Measurements from ENCODE around the gene DUOX1. TPM values are rescaled to one million over a fixed set of nuclear protein-coding genes. Genes with fewer than 3 reads are reported as not detected.

DUOX1 gene
- total and polyA plus RNA-seq, 2 donors (not counting 3 experiments of a cell fraction or from before 2014, with no cell fraction given) = not detected

DNA sequence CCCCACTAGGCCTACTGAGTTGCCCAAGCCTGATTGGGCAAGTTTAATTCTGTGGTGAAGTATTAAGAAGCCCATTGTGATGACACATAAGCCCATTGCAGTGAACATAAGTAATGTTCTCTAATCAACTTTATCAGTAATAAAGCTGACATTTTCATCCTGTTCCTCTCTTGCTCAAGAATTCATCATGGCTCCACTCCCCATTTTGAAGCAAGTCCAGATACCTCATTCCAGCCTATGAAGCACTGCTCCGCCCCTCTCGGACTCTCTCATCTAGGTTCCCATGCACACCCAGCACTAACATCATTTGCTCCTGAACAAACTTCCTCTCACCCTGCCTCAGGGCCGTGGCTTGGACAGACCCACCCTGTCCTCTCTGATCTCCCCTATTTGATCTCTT, 47.5 kb downstream of the DUOX1 start:
- H3K4me1 ChIP-seq (ENCODE audit: control insufficient read depth, extremely low read depth, insufficient read depth, low read length) = no peaks in the 10 kb centered on the region
- no peak overlapping the region for H3K4me2 ChIP-seq (ENCODE audit: insufficient read depth, low read length)
- intact Hi-C loops (cut with micrococcal nuclease) (no loop called here), dilution Hi-C loops (cut with MboI; ENCODE audit: extremely low pct_ligation_motif_present, low sequenced_read_pairs) (no loop called here)
- TF ChIP-seq POLR2AphosphoS5 (IDR thresholded peaks at IDR 0.05; ENCODE audit: insufficient read depth, low read depth, low read length) (no peak), POLR2A (IDR thresholded peaks at IDR 0.05; ENCODE audit: low read depth, low read length) (no peak), FOS (IDR thresholded peaks at IDR 0.05; ENCODE audit: borderline replicate concordance, insufficient read depth, low read length) (no peak), MYC (IDR thresholded peaks at IDR 0.05; ENCODE audit: low read depth, low read length) (no peak), EZH2 (IDR thresholded peaks at IDR 0.05; ENCODE audit: borderline replicate concordance, low read depth, low read length, severe bottlenecking) (no peak), GATA2 (IDR thresholded peaks at IDR 0.05; ENCODE audit: insufficient read depth, insufficient read length, low read depth, low read length) (no peak), JUN (IDR thresholded peaks at IDR 0.05; ENCODE audit: borderline replicate concordance, insufficient read depth, insufficient read length, low read depth) (no peak)
- TF ChIP-seq, protein P1, sequence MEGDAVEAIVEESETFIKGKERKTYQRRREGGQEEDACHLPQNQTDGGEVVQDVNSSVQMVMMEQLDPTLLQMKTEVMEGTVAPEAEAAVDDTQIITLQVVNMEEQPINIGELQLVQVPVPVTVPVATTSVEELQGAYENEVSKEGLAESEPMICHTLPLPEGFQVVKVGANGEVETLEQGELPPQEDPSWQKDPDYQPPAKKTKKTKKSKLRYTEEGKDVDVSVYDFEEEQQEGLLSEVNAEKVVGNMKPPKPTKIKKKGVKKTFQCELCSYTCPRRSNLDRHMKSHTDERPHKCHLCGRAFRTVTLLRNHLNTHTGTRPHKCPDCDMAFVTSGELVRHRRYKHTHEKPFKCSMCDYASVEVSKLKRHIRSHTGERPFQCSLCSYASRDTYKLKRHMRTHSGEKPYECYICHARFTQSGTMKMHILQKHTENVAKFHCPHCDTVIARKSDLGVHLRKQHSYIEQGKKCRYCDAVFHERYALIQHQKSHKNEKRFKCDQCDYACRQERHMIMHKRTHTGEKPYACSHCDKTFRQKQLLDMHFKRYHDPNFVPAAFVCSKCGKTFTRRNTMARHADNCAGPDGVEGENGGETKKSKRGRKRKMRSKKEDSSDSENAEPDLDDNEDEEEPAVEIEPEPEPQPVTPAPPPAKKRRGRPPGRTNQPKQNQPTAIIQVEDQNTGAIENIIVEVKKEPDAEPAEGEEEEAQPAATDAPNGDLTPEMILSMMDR (IDR thresholded peaks at IDR 0.05; ENCODE audit: extremely low read depth in 1 of 2, insufficient read depth in 1 of 2, low read depth in 1 of 2, low read length in 2 of 2) = no peak
- TF ChIP-seq, protein P2, sequence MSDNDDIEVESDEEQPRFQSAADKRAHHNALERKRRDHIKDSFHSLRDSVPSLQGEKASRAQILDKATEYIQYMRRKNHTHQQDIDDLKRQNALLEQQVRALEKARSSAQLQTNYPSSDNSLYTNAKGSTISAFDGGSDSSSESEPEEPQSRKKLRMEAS (IDR thresholded peaks at IDR 0.05; ENCODE audit: insufficient read depth, insufficient read length) = no peak
- no peaks in the 10 kb centered on the region for H3K36me3 ChIP-seq (ENCODE audit: control insufficient read depth in 2 of 2, extremely low read depth in 1 of 2, insufficient read depth in 2 of 2, low read length in 2 of 2)
- no peaks in the 10 kb centered on the region for H3K27me3 ChIP-seq (ENCODE audit: control insufficient read depth in 2 of 2, insufficient read depth in 2 of 2, low read length in 2 of 2)
- no peaks in the 10 kb centered on the region for H3K9me3 ChIP-seq (replicated peaks; ENCODE audit: control insufficient read depth, insufficient read depth, low read length)
- H3K4me3 ChIP-seq (replicated peaks in 1 of 3; ENCODE audit: insufficient read depth in 1 of 3, low read depth in 1 of 3, low read length in 3 of 3) = no peak overlapping the region
- ChIA-PET CTCF (interaction anchor here (0.9 to 2.7 kb wide), 3 partner anchors 10 to 14 kb away, joined by 3 to 11 read pairs (median 5); no protein-coding TSS in a partner anchor), POLR2A (no interaction called here)
- BruUV-seq (replicated peaks) = no TSS peak
- no peak overlapping the region for H3K9ac ChIP-seq (replicated peaks; ENCODE audit: extremely low read depth, insufficient read depth, low read length)
- FAIRE-seq (no peak), DNase-seq (ENCODE audit: low read depth, low spot score) (no peak)
- H3K9me1 ChIP-seq (replicated peaks; ENCODE audit: control insufficient read depth, extremely low read depth, insufficient read depth, low read length) = no peaks in the 10 kb centered on the region
- no peaks in the 10 kb centered on the region for H3K79me2 ChIP-seq (ENCODE audit: control insufficient read depth, insufficient read depth, low read length)
- no peak overlapping the region for H3K27ac ChIP-seq (ENCODE audit: insufficient read depth, low read depth, low read length)
- H4K20me1 ChIP-seq (replicated peaks; ENCODE audit: control insufficient read depth, extremely low read depth, insufficient read depth, low read length) = no peaks in the 10 kb centered on the region
- H2AFZ ChIP-seq (ENCODE audit: low read depth, low read length) = no peak overlapping the region
